HepG2 (cell line): ENCODE results near the gene WDR18. TPM values are rescaled to one million over a fixed set of nuclear protein-coding genes. Genes with fewer than 3 reads are reported as not detected.

Experiments
- ARNTL ChIP-seq: sonication (generic); formaldehyde crosslinking; IDR thresholded peaks from 2 replicates; pipeline ENCODE4 v1.4.0; 2020; ENCODE audit warnings: mild to moderate bottlenecking, missing genetic modification reagents
- CEBPZ ChIP-seq: IDR thresholded peaks from 2 replicates; pipeline ENCODE4 v1.6.1; 2012; ENCODE audit warnings: low read length, improper control_type of control experiment
- CREB1 ChIP-seq, 2 experiments: fragments of 450-650 bp in 1 of 2; IDR thresholded peaks; 2 replicates each; pipeline ENCODE4 v1.6.1; 2016 to 2017; ENCODE audit warnings: control low read depth in 1 of 2, mild to moderate bottlenecking in 1 of 2, missing compliant biosample characterization in 1 of 2, missing genetic modification characterization in 1 of 2
- ELF3 ChIP-seq: IDR thresholded peaks from 2 replicates; pipeline ENCODE4 v1.6.1; 2016; ENCODE audit warnings: missing genetic modification reagents, missing compliant biosample characterization
- GMEB1 ChIP-seq: sonication (generic); formaldehyde crosslinking; IDR thresholded peaks from 2 replicates; pipeline ENCODE4 v1.5.1; 2020; ENCODE audit warnings: missing genetic modification reagents, mild to moderate bottlenecking, borderline replicate concordance
- HBP1 ChIP-seq: IDR thresholded peaks from 2 replicates; pipeline ENCODE4 v1.6.1; 2016; ENCODE audit warnings: low read depth, control low read depth
- HOMEZ ChIP-seq: IDR thresholded peaks from 2 replicates; pipeline ENCODE4 v1.6.1; 2016; ENCODE audit warnings: low read depth
- KDM2A ChIP-seq: sonication (generic); formaldehyde crosslinking; IDR thresholded peaks from 2 replicates; pipeline ENCODE4 v1.4.0; 2020; ENCODE audit warnings: low read depth, missing genetic modification reagents, borderline replicate concordance
- KDM3A ChIP-seq: IDR thresholded peaks from 2 replicates; pipeline ENCODE4 v1.6.1; 2018; ENCODE audit warnings: low read depth, missing compliant biosample characterization
- KDM4B ChIP-seq: sonication (generic); formaldehyde crosslinking; IDR thresholded peaks from 2 replicates; pipeline ENCODE4 v1.4.0; 2020; ENCODE audit warnings: missing genetic modification reagents
- MXD4 ChIP-seq: IDR thresholded peaks from 2 replicates; pipeline ENCODE4 v1.6.1; 2016; ENCODE audit warnings: mild to moderate bottlenecking, missing biosample characterization, missing genetic modification reagents
- PAF1 ChIP-seq: IDR thresholded peaks from 2 replicates; pipeline ENCODE4 v1.6.1; 2016; ENCODE audit warnings: missing genetic modification reagents, missing compliant biosample characterization
- PHB2 ChIP-seq: fragments of 450-650 bp; IDR thresholded peaks from 2 replicates; pipeline ENCODE4 v1.6.1; 2018; ENCODE audit not compliant: partially characterized antibody
- PHF5A ChIP-seq: IDR thresholded peaks from one replicate; pipeline ENCODE4 v1.6.1; 2018; ENCODE audit warnings: low read depth, missing genetic modification reagents; ENCODE audit not compliant: unreplicated experiment
- PTBP1 ChIP-seq: fragments of 200-400 bp; formaldehyde crosslinking; IDR thresholded peaks from 2 replicates; pipeline ENCODE4 v1.6.1; 2018; ENCODE audit warnings: low read length, low read depth; ENCODE audit not compliant: poor library complexity, severe bottlenecking
- RFX3 ChIP-seq: IDR thresholded peaks from 2 replicates; pipeline ENCODE4 v1.6.1; 2016; ENCODE audit warnings: missing biosample characterization, missing genetic modification reagents
- RXRB ChIP-seq: IDR thresholded peaks from 2 replicates; pipeline ENCODE4 v1.6.1; 2016; ENCODE audit warnings: borderline replicate concordance, missing genetic modification reagents, missing compliant biosample characterization
- SKI ChIP-seq: fragments of 450-650 bp; IDR thresholded peaks from one replicate; pipeline ENCODE4 v1.6.1; 2018; ENCODE audit warnings: mild to moderate bottlenecking; ENCODE audit not compliant: partially characterized antibody
- SMAD9 ChIP-seq: sonication (generic); formaldehyde crosslinking; IDR thresholded peaks from 2 replicates; pipeline ENCODE4 v1.5.1; 2020; ENCODE audit warnings: mild to moderate bottlenecking, missing genetic modification reagents
- ZBTB1 ChIP-seq: sonication (generic); formaldehyde crosslinking; IDR thresholded peaks from 2 replicates; pipeline ENCODE4 v1.4.0; 2020; ENCODE audit warnings: missing genetic modification reagents, borderline replicate concordance
- ZNF317 ChIP-seq: sonication (generic); formaldehyde crosslinking; IDR thresholded peaks from 2 replicates; pipeline ENCODE4 v1.5.0; 2020; ENCODE audit warnings: mild to moderate bottlenecking, missing genetic modification reagents
- ZNF782 ChIP-seq: sonication (generic); formaldehyde crosslinking; IDR thresholded peaks from 2 replicates; pipeline ENCODE4 v1.4.0; 2020; ENCODE audit warnings: missing genetic modification reagents, mild to moderate bottlenecking, borderline replicate concordance
- polyA plus RNA-seq, 8 experiments: library from polyadenylated mRNA; depleted of rRNA in 3 of 8; stranded (reverse) in 7 of 8; unstranded in 1 of 8; fragments of >200 nt; fragmentation: Illumina TruSeq in 4 of 8; extraction: Trizol in 4 of 8; gene quantifications; 2 replicates each; pipeline versions ENCODE4 v1.2.1 to v1.2.3, GENCODE V29; 2011 to 2016; ENCODE audit warnings: low read depth in 4 of 8, missing spikeins in 1 of 8, mixed read lengths in 1 of 8; ENCODE audit not compliant: insufficient read depth in 1 of 8
- total RNA-seq, 5 experiments: library from RNA; depleted of rRNA; stranded (reverse); fragments of >200 nt; fragmentation: Illumina TruSeq; extraction: Trizol; gene quantifications; 2 replicates each; pipeline ENCODE4 v1.2.3, GENCODE V29; 2016; ENCODE audit warnings: low read depth in 1 of 5

WDR18 gene
- total and polyA plus RNA-seq, 2 of the 13 experiments (the other 11 are each of a cell fraction or from before 2014, with no cell fraction given): 36.4 to 47.6 TPM

- TF ChIP-seq CEBPZ (no peak), PTBP1 (peak; percentile 85), CREB1 (IDR thresholded peaks at IDR 0.05) (no peak), CREB1 (CRISPR knock-in tag; IDR thresholded peaks at IDR 0.05) (no peak), ZNF782 (CRISPR knock-in tag) (no peak), GMEB1 (CRISPR knock-in tag) (0 out of 2 replicates have a peak, but pooled peaks have one; percentile 36), KDM4B (CRISPR knock-in tag) (no peak), SKI (peak; percentile 95), HBP1 (CRISPR knock-in tag) (no peak), PAF1 (CRISPR knock-in tag) (no peak), ZNF317 (CRISPR knock-in tag) (peak; percentile 54), MXD4 (CRISPR knock-in tag) (peak; percentile 34; the same call in 1 of the 2 replicates), ARNTL (CRISPR knock-in tag) (peak; percentile 82), RFX3 (CRISPR knock-in tag) (no peak), PHB2 (no peak), ELF3 (CRISPR knock-in tag) (peak; percentile 50; the same call in 1 of the 2 replicates), ZBTB1 (CRISPR knock-in tag) (no peak), PHF5A (CRISPR knock-in tag) (no peak), KDM2A (peak; percentile 69; the same call in 1 of the 2 replicates), SMAD9 (CRISPR knock-in tag) (no peak), HOMEZ (CRISPR knock-in tag) (0 out of 2 replicates have a peak, but pooled peaks have one; percentile 22), RXRB (CRISPR knock-in tag) (peak; percentile 84), KDM3A (CRISPR knock-in tag) (peak; percentile 72; the same call in 1 of the 2 replicates)
These were observed 9.3 kb downstream of the WDR18 start (continued) for GRCh38 chr19:993361-993830.
